ENCODE data around the gene GPR143.
"Not testable (repeated sequence)": the region's sequence is repeated elsewhere in the genome, so short reads cannot be mapped to it uniquely, and the experiment has no call there.

The GPR143 gene

GRCh38 chrX:9768321-9768839, 2.7 kb upstream of the GPR143 start:
- DNase-seq (ENCODE audit: low spot score), result not testable (repeated sequence)

- DNase-seq (ENCODE audit: low spot score), result no peak
These were observed 1.7 kb upstream of the GPR143 start for GRCh38 chrX:9767375-9767774.

- DNase-seq (ENCODE audit: low spot score), result no peak
These were observed 443 bp downstream of the GPR143 start for GRCh38 chrX:9765072-9765736.

- no peak for DNase-seq (ENCODE audit: low spot score)
These were observed 6.3 kb downstream of the GPR143 start for GRCh38 chrX:9759337-9759736.

GRCh38 chrX:9758021-9758638, 7.5 kb downstream of the GPR143 start:
- DNase-seq (ENCODE audit: low spot score), result no peak

- no peak for DNase-seq (ENCODE audit: low spot score)
These were observed 8.3 kb downstream of the GPR143 start for GRCh38 chrX:9757366-9757765.

- DNase-seq (ENCODE audit: low spot score), result no peak
These were observed 16.4 kb downstream of the GPR143 start for GRCh38 chrX:9749146-9749692.

- no peak for DNase-seq (ENCODE audit: low spot score)
These were observed 18.0 kb downstream of the GPR143 start for GRCh38 chrX:9747644-9748043.

GRCh38 chrX:9746148-9746888, 19.3 kb downstream of the GPR143 start:
- DNase-seq (ENCODE audit: low spot score), result no peak

GRCh38 chrX:9745417-9746115, 20.1 kb downstream of the GPR143 start:
- no peak for DNase-seq (ENCODE audit: low spot score)

GRCh38 chrX:9739130-9739529, 26.5 kb downstream of the GPR143 start:
- DNase-seq (ENCODE audit: low spot score), result no peak

- no peak for DNase-seq (ENCODE audit: low spot score)
These were observed 27.5 kb downstream of the GPR143 start for GRCh38 chrX:9738151-9738550.

GRCh38 chrX:9737363-9737762, 28.3 kb downstream of the GPR143 start:
- no peak for DNase-seq (ENCODE audit: low spot score)

- DNase-seq (ENCODE audit: low spot score), result no peak
These were observed 34.9 kb downstream of the GPR143 start for GRCh38 chrX:9730752-9731151.

GRCh38 chrX:9730078-9730477, 35.6 kb downstream of the GPR143 start:
- DNase-seq (ENCODE audit: low spot score), result no peak

- no peak for DNase-seq (ENCODE audit: low spot score)
These were observed 36.3 kb downstream of the GPR143 start for GRCh38 chrX:9729171-9729885.

- no peak for DNase-seq (ENCODE audit: low spot score)
These were observed 37.4 kb downstream of the GPR143 start for GRCh38 chrX:9728261-9728660.

GRCh38 chrX:9724711-9725110, 40.9 kb downstream of the GPR143 start:
- no peak for DNase-seq (ENCODE audit: low spot score)

GRCh38 chrX:9717376-9717775, 48.3 kb downstream of the GPR143 start:
- no peak for DNase-seq (ENCODE audit: low spot score)

- no peak for DNase-seq (ENCODE audit: low spot score)
These were observed 55.3 kb downstream of the GPR143 start for GRCh38 chrX:9710332-9710731.

GRCh38 chrX:9708923-9709553, 56.6 kb downstream of the GPR143 start:
- peak; percentile 68 for DNase-seq (ENCODE audit: low spot score)

All from hematopoietic multipotent progenitor cell treated with erythropoietin and hydrocortisone succinate and interleukin-3 and kit ligand, for 17 days (in vitro differentiated cells).